Erythroblast (primary cell): Measurements from ENCODE around the gene SYNE2.

Source experiments
- GATA1 ChIP-seq: IDR thresholded peaks from 2 replicates; pipeline ENCODE4 v1.6.1; 2011; ENCODE audit warnings: low read depth, mild to moderate bottlenecking, control low read depth, low read length, moderate library complexity
- POLR2A ChIP-seq: IDR thresholded peaks from 2 replicates; pipeline ENCODE4 v1.6.1; 2011; ENCODE audit warnings: mild to moderate bottlenecking, low read length

GRCh38 chr14:64147126-64147790, 294.5 kb downstream of the SYNE2 start:
- TF ChIP-seq POLR2A = no peak
- TF ChIP-seq GATA1 = no peak
